Kidney (tissue), 14 donors: Measurements from ENCODE around the gene DTNBP1. TPM values are rescaled to one million over a fixed set of nuclear protein-coding genes. Genes with fewer than 3 reads are reported as not detected.
A peak's percentile ranks its signal among the peaks of the same experiment; 100 is the strongest.

ENCODE experiments used
- DNase-seq, 5 donors: peaks; one replicate each; pipeline ENCODE4 v3.0.0-alpha.2; 2013 to 2020
- FAIRE-seq: peaks from 2 replicates; lab custom pipeline; 2012; peaks lifted over from hg19 to GRCh38; lab: Jason Lieb, UNC
- H3K27ac ChIP-seq, 2 donors: one replicate each; pipeline ENCODE4 v1.7.0; 2013; ENCODE audit warnings: low read depth in 2 of 2, low read length in 2 of 2, inconsistent platforms in 1 of 2
- H3K27me3 ChIP-seq: one replicate; pipeline ENCODE4 v1.7.1; 2013; ENCODE audit warnings: low read length, inconsistent platforms; ENCODE audit not compliant: control insufficient read depth, insufficient read depth
- H3K36me3 ChIP-seq, 3 donors: one replicate each; pipeline versions ENCODE4 v1.7.0 to v1.7.1; 2013; ENCODE audit warnings: low read length in 3 of 3, control low read depth in 1 of 3, inconsistent platforms in 1 of 3; ENCODE audit not compliant: insufficient read depth in 3 of 3, control insufficient read depth in 2 of 3
- H3K4me1 ChIP-seq, 3 donors: one replicate each; pipeline versions ENCODE4 v1.7.0 to v1.7.1; 2013; ENCODE audit warnings: low read length in 3 of 3, inconsistent platforms in 1 of 3, low read depth in 1 of 3; ENCODE audit not compliant: control insufficient read depth in 2 of 3, insufficient read depth in 2 of 3
- H3K4me3 ChIP-seq, 3 donors: one replicate each; pipeline versions ENCODE4 v1.7.0 to v1.8.1; 2013; ENCODE audit warnings: low read length in 3 of 3, control low read depth in 1 of 3, inconsistent platforms in 1 of 3
- H3K9ac ChIP-seq, 3 donors: one replicate each; pipeline versions ENCODE4 v1.7.0 to v1.7.1; 2013; ENCODE audit warnings: low read length in 3 of 3, control low read depth in 1 of 3, inconsistent platforms in 1 of 3
- H3K9me3 ChIP-seq, 3 donors: one replicate each; pipeline versions ENCODE4 v1.7.0 to v1.7.1; 2013; ENCODE audit warnings: low read length in 3 of 3, control low read depth in 1 of 3, inconsistent platforms in 1 of 3; ENCODE audit not compliant: control insufficient read depth in 2 of 3, insufficient read depth in 1 of 3
- CTCF ChIP-seq: IDR thresholded peaks from 3 replicates; pipeline ENCODE4 v1.5.1; 2012; ENCODE audit warnings: mild to moderate bottlenecking, moderate library complexity, borderline replicate concordance; ENCODE audit not compliant: insufficient read depth; ENCODE audit errors: extremely low read depth
- intact Hi-C: fragments of 100-400 bp; cut with DNase I; formaldehyde crosslinking; loops from one replicate; pipeline ENCODE4 v1.11.1; 2022
- polyA plus RNA-seq: library from polyadenylated mRNA; stranded (reverse); fragments of 350-450 nt; fragmentation: Illumina TruSeq; extraction: RNeasy Lipid Tissue Mini Kit (QIAGEN cat#74804); gene quantifications from one replicate; pipeline ENCODE4 v1.2.3, GENCODE V29; 2014; ENCODE audit warnings: low read depth, low replicate concordance; ENCODE audit not compliant: insufficient read depth
- total RNA-seq: library from RNA; stranded (reverse); fragmentation: NEBNext Ultra II Directional; extraction: Animal tissue kit (Norgen Biotek cat#: 25700); gene quantifications from one replicate; pipeline ENCODE4 v1.2.1, GENCODE V29; 2021
- donor health status: control.
- donor health status: control.
- donor health status: control.
- donor health status: control.
- donor health status: control.
- donor health status: DM: yes; HTN: yes; CAD: no.
- donor health status: Normal renal cell carcinoma (clear cell type).

DTNBP1 gene
- total and polyA plus RNA-seq, 2 donors from 2014 or later: 25.2 to 36.2 TPM

GRCh38 chr6:15606347-15606746, 56.5 kb downstream of the DTNBP1 start:
- FAIRE-seq (no peak), DNase-seq (no peak)
- H3K27me3 ChIP-seq: no peaks in the 10 kb centered on the region
- intact Hi-C loops: no loop called here
- no peak overlapping the region for H3K9ac ChIP-seq
- H3K4me3 ChIP-seq: no peak overlapping the region
- H3K36me3 ChIP-seq: peaks cover 0 to 5% (median 3%) of the 10 kb centered on the region in 3 donors
- no peaks in the 10 kb centered on the region for H3K4me1 ChIP-seq
- no peak overlapping the region for H3K27ac ChIP-seq
- H3K9me3 ChIP-seq: peaks cover 0 to 4% (median 0%) of the 10 kb centered on the region in 3 donors
- TF ChIP-seq CTCF: no peak

DNA sequence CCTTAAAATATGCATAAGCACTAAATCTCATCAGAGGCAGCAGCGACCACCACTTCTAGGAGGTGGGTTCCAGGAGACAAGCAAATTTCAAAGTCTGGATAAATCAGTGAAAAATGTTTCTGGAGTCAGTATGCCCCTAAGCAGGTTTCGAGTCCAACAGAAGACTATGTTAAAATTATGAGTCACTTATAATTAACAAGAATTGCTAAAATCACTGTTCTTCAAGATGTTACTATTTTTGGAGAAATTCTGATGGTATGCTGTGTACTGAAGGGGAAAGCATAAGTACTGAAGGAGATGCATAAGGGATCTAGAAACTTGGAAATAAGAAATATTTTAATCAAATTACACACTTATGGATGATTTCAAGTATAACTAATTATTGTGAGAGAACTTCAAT, 58.0 kb downstream of the DTNBP1 start:
- no peak for FAIRE-seq
- H3K36me3 ChIP-seq: peaks cover 0 to 2% (median 0%) of the 10 kb centered on the region in 3 donors
- H3K9ac ChIP-seq: no peak overlapping the region
- no peaks in the 10 kb centered on the region for H3K9me3 ChIP-seq
- intact Hi-C loops: no loop called here
- H3K27ac ChIP-seq: no peak overlapping the region
- DNase-seq: no peak
- no peaks in the 10 kb centered on the region for H3K27me3 ChIP-seq
- TF ChIP-seq CTCF: no peak
- H3K4me3 ChIP-seq: no peak overlapping the region
- H3K4me1 ChIP-seq: no peaks in the 10 kb centered on the region

DNA sequence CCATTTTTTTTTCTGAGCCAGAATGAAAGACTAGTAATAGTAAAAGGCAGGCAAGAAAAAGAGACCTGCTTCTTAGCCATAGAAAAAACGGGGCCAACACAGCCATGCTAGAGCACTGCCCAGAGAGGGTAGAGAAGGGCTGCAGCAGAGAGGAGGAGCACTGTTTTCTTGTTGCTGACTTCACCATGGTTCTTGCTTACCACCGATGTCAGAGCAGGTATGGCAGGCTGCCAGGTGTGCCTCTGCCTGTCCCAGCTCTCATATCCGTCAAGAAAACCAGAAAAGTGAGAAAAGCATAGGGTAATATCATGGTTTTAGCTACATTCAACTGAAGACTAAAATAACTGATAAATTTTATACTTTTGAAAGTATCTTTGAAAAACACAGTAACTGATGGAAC, 60.7 kb downstream of the DTNBP1 start:
- no peak overlapping the region for H3K4me3 ChIP-seq
- DNase-seq (peak in 1 of 5 donors; percentile 74), FAIRE-seq (no peak)
- H3K27ac ChIP-seq: no peak overlapping the region
- no peaks in the 10 kb centered on the region for H3K4me1 ChIP-seq
- H3K9ac ChIP-seq: no peak overlapping the region
- H3K9me3 ChIP-seq: no peaks in the 10 kb centered on the region
- TF ChIP-seq CTCF: no peak
- no peaks in the 10 kb centered on the region for H3K36me3 ChIP-seq
- no peaks in the 10 kb centered on the region for H3K27me3 ChIP-seq
- intact Hi-C loops: no loop called here

DNA sequence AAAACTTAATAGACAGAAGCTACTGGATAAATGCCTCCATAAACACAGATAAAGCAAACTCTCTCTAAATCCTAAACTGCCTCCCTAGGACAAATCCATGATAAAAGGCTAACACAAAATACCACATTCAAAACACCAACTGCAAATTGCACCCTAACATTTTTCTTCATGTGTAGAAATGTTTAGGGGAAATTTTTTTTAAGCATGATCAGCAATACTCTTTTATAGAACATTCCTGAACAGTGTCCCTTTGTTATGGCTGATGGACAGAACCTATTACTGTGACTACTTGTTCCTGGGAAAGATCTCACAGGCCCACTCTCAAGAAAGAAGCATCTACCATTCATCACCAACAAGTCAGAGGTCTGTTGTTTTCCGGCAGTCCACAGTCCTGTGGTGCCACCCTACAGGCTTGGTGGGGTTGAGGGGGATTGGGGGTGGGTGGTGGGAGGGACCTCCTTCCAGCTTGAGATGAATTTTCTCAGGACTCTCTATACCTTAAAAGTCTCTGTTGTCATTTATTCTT, 64.5 kb downstream of the DTNBP1 start:
- H3K4me1 ChIP-seq: no peaks in the 10 kb centered on the region
- H3K9ac ChIP-seq: no peak overlapping the region
- intact Hi-C loops: no loop called here
- H3K36me3 ChIP-seq: no peaks in the 10 kb centered on the region
- H3K27me3 ChIP-seq: no peaks in the 10 kb centered on the region
- FAIRE-seq (no peak), DNase-seq (no peak)
- H3K27ac ChIP-seq: no peak overlapping the region
- TF ChIP-seq CTCF: no peak
- H3K4me3 ChIP-seq: no peak overlapping the region
- H3K9me3 ChIP-seq: no peaks in the 10 kb centered on the region
